Keratinocyte (primary cell): Measurements from ENCODE around the gene TXNDC2. TPM values are rescaled to one million over a fixed set of nuclear protein-coding genes. Genes with fewer than 3 reads are reported as not detected.

Experiments
- DNase-seq: peaks from one replicate; pipeline ENCODE4 v3.0.0-alpha.2; 2011; ENCODE audit warnings: low read depth, missing footprints, low spot score
- FAIRE-seq: peaks from 2 replicates; lab custom pipeline; 2011; peaks lifted over from hg19 to GRCh38; lab: Jason Lieb, UNC
- H2AFZ ChIP-seq: 2 replicates; pipeline ENCODE4 v1.6.0; 2012; ENCODE audit warnings: low read length, control low read depth, inconsistent platforms; ENCODE audit not compliant: control insufficient read depth
- H3K27ac ChIP-seq: 2 replicates; pipeline ENCODE4 v1.5.1; 2011; ENCODE audit warnings: low read length; ENCODE audit not compliant: control insufficient read depth, insufficient read depth
- H3K27me3 ChIP-seq: 3 replicates; pipeline ENCODE4 v1.6.0; 2011; ENCODE audit warnings: low read length; ENCODE audit not compliant: control insufficient read depth, insufficient read depth; ENCODE audit errors: extremely low read depth
- H3K36me3 ChIP-seq, 2 experiments: 2 replicates in 1 of 2; 3 replicates in 1 of 2; pipeline ENCODE4 v1.5.1; 2011; ENCODE audit warnings: low read length in 2 of 2, mild to moderate bottlenecking in 1 of 2; ENCODE audit not compliant: control insufficient read depth in 2 of 2, insufficient read depth in 2 of 2; ENCODE audit errors: extremely low read depth in 1 of 2
- H3K4me1 ChIP-seq: 3 replicates; pipeline ENCODE4 v1.5.1; 2011; ENCODE audit warnings: low read length; ENCODE audit not compliant: control insufficient read depth, insufficient read depth; ENCODE audit errors: extremely low read depth
- H3K4me2 ChIP-seq: 3 replicates; pipeline ENCODE4 v1.6.0; 2011; ENCODE audit warnings: low read depth, low read length; ENCODE audit not compliant: control insufficient read depth, insufficient read depth; ENCODE audit errors: extremely low read depth
- H3K4me3 ChIP-seq, 3 experiments: fragments of 200-600 bp in 1 of 3; sonication (generic) in 1 of 3; 2 replicates in 2 of 3; 3 replicates in 1 of 3; pipeline ENCODE4 v1.5.1; 2011 to 2016; ENCODE audit warnings: low read length in 3 of 3, mild to moderate bottlenecking in 3 of 3, control low read depth in 2 of 3, inconsistent platforms in 1 of 3, low read depth in 1 of 3, mixed read lengths in 1 of 3, mixed run types in 1 of 3, moderate library complexity in 1 of 3; ENCODE audit not compliant: control insufficient read depth in 2 of 3, insufficient read depth in 2 of 3; ENCODE audit errors: extremely low read depth in 1 of 3
- H3K79me2 ChIP-seq: 2 replicates; pipeline ENCODE4 v1.6.0; 2012; ENCODE audit warnings: low read length; ENCODE audit not compliant: control insufficient read depth, insufficient read depth
- H3K9ac ChIP-seq: 3 replicates; pipeline ENCODE4 v1.6.0; 2011; ENCODE audit warnings: low read length; ENCODE audit not compliant: control insufficient read depth, insufficient read depth; ENCODE audit errors: extremely low read depth
- H3K9me1 ChIP-seq: 3 replicates; pipeline ENCODE4 v1.6.0; 2011; ENCODE audit warnings: low read length; ENCODE audit not compliant: control insufficient read depth, insufficient read depth; ENCODE audit errors: extremely low read depth
- H3K9me3 ChIP-seq: 2 replicates; pipeline ENCODE4 v1.5.1; 2012; ENCODE audit warnings: low read depth, low read length; ENCODE audit not compliant: control insufficient read depth
- H4K20me1 ChIP-seq: 3 replicates; pipeline ENCODE4 v1.6.0; 2011; ENCODE audit warnings: low read length; ENCODE audit not compliant: control insufficient read depth, insufficient read depth; ENCODE audit errors: extremely low read depth
- CTCF ChIP-seq, 3 experiments: IDR thresholded peaks in 1 of 3; conservative IDR thresholded peaks in 1 of 3; optimal IDR thresholded peaks in 1 of 3; 2 replicates in 2 of 3; 3 replicates in 1 of 3; pipeline versions ENCODE3 to v1.5.1; 2011; ENCODE audit warnings: low read length in 3 of 3, mild to moderate bottlenecking in 3 of 3, moderate library complexity in 2 of 3, control low read depth in 1 of 3, inconsistent platforms in 1 of 3; ENCODE audit not compliant: insufficient read depth in 2 of 3; ENCODE audit errors: extremely low read depth in 1 of 3
- EZH2 ChIP-seq: IDR thresholded peaks from one replicate; pipeline ENCODE4 v1.6.1; 2012; ENCODE audit warnings: inconsistent platforms, mild to moderate bottlenecking, low read length, moderate library complexity
- dilution Hi-C: fragments of 300-500 bp; cut with MboI; formaldehyde crosslinking; loops from one replicate; pipeline ENCODE4 v1.7.0; 2020; ENCODE audit warnings: low sequenced_read_pairs; ENCODE audit not compliant: extremely low pct_ligation_motif_present
- polyA plus RNA-seq, 5 experiments: library from polyadenylated mRNA; depleted of rRNA in 3 of 5; stranded (reverse) in 3 of 5; stranded (forward) in 1 of 5; unstranded in 1 of 5; fragments of >200 nt; gene quantifications; 1 replicate in 1 of 5; 2 replicates in 3 of 5; 3 replicates in 1 of 5; pipeline versions ENCODE4 v1.2.1 to v1.2.3, GENCODE V29; 2011 to 2012; ENCODE audit warnings: missing spikeins in 2 of 5, low read depth in 1 of 5, low replicate concordance in 1 of 5

TXNDC2 gene
- polyA plus RNA-seq, 1 donor (not counting 4 experiments of a cell fraction or from before 2014, with no cell fraction given): not detected

GRCh38 chr18:9914334-9914583 is 28.5 kb downstream of the TXNDC2 start:
- H3K9me1 ChIP-seq: no peaks in the 10 kb centered on the region
- H3K36me3 ChIP-seq: no peaks in the 10 kb centered on the region
- H3K9me3 ChIP-seq: no peaks in the 10 kb centered on the region
- no peak overlapping the region for H2AFZ ChIP-seq
- H3K27ac ChIP-seq: peak overlapping the region; percentile 93
- no peak for TF ChIP-seq EZH2
- TF ChIP-seq CTCF (optimal IDR thresholded peaks at IDR 0.05 in 1 of 3, IDR thresholded peaks at IDR 0.05 in 1 of 3, conservative IDR thresholded peaks at IDR 0.05 in 1 of 3; ENCODE audit: extremely low read depth in 1 of 3, insufficient read depth in 2 of 3, low read length in 3 of 3): no peak
- DNase-seq: no peak
- dilution Hi-C loops: no loop called here
- peaks cover 51% of the 10 kb centered on the region for H3K79me2 ChIP-seq
- H3K9ac ChIP-seq: peak overlapping the region; percentile 87
- peak overlapping the region; percentile 88 to 95 (median 90) for H3K4me3 ChIP-seq
- no peaks in the 10 kb centered on the region for H3K27me3 ChIP-seq
- peaks cover 18% of the 10 kb centered on the region for H4K20me1 ChIP-seq
- H3K4me1 ChIP-seq: peaks cover 29% of the 10 kb centered on the region
- no peak overlapping the region for H3K4me2 ChIP-seq
- FAIRE-seq: no peak

- H2AFZ ChIP-seq: no peak overlapping the region
- FAIRE-seq: peak; percentile 63
Observed at GRCh38 chr18:9914584-9915290, 29.0 kb downstream of the TXNDC2 start.

More at GRCh38 chr18:9914584-9915290, 29.0 kb downstream of the TXNDC2 start:
- no peak for DNase-seq
- Histone ChIP-seq H3K36me3 (no peaks in the 10 kb centered on the region), H4K20me1 (peaks cover 21% of the 10 kb centered on the region), H3K79me2 (peaks cover 56% of the 10 kb centered on the region), H3K27me3 (no peaks in the 10 kb centered on the region), H3K27ac (peak overlapping the region; percentile 93), H3K9me1 (peaks cover under 1% of the 10 kb centered on the region), H3K4me2 (peak overlapping the region; percentile 61), H3K4me3 (peak overlapping the region; percentile 78 to 90 (median 79)), H3K4me1 (peaks cover 33% of the 10 kb centered on the region), H3K9ac (peak overlapping the region; percentile 87), H3K9me3 (no peaks in the 10 kb centered on the region)
- dilution Hi-C loops: no loop called here
- no peak for TF ChIP-seq CTCF (optimal IDR thresholded peaks at IDR 0.05 in 1 of 3, IDR thresholded peaks at IDR 0.05 in 1 of 3, conservative IDR thresholded peaks at IDR 0.05 in 1 of 3; ENCODE audit: extremely low read depth in 1 of 3, insufficient read depth in 2 of 3, low read length in 3 of 3)
- TF ChIP-seq EZH2: no peak
